ENCODE results near the gene PSMD2. TPM values are rescaled to one million over a fixed set of nuclear protein-coding genes. Genes with fewer than 3 reads are reported as not detected.

The PSMD2 gene
- total RNA-seq, 4 donors from 2014 or later, result 63.6 to 234 (median 195) TPM

DNA sequence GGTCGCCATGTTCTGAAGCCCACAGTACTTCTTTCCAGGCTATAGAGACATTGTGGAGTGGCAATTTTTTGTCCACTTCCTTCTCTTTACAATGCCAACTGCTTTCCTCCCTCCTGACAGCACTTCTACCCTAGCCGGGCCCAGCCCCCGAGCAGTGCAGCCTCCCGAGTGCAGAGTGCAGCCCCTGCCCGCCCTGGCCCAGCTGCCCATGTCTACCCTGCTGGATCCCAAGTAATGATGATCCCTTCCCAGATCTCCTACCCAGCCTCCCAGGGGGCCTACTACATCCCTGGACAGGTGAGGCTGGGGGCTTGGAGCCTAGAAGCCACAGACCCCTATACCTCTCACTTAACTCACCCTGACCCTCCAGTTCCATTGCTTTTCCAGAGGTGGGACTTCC is 18.2 kb downstream of the PSMD2 start:
- Histone ChIP-seq H3K9me3 (no peaks in the 10 kb centered on the region), H3K4me1 (peaks cover 32 to 59% (median 49%) of the 10 kb centered on the region in 4 donors), H3K27me3 (no peaks in the 10 kb centered on the region), H3K27ac (peak overlapping the region; percentile 94 to 98 (median 96)), H3K4me3 (peak overlapping the region in 1 of 4 donors; percentile 70), H3K36me3 (peaks cover 1 to 24% (median 12%) of the 10 kb centered on the region in 4 donors)
- intact Hi-C loops (cut with DNase I; ENCODE audit: low total_unique reads) (no loop called here), in situ Hi-C loops (cut with MboI; ENCODE audit: low pct_ligation_motif_present in 1 of 4, low pct_unique_long_range_greater_than_20kb in 1 of 4, low sequenced_read_pairs in 3 of 4) (no loop called here)
- no peak for DNase-seq
- TF ChIP-seq POLR2AphosphoS5 (IDR thresholded peaks at IDR 0.05) (no peak), POLR2A (IDR thresholded peaks at IDR 0.05) (no peak), EP300 (IDR thresholded peaks at IDR 0.05; ENCODE audit: low read depth) (no peak)
- TF ChIP-seq, protein P1, sequence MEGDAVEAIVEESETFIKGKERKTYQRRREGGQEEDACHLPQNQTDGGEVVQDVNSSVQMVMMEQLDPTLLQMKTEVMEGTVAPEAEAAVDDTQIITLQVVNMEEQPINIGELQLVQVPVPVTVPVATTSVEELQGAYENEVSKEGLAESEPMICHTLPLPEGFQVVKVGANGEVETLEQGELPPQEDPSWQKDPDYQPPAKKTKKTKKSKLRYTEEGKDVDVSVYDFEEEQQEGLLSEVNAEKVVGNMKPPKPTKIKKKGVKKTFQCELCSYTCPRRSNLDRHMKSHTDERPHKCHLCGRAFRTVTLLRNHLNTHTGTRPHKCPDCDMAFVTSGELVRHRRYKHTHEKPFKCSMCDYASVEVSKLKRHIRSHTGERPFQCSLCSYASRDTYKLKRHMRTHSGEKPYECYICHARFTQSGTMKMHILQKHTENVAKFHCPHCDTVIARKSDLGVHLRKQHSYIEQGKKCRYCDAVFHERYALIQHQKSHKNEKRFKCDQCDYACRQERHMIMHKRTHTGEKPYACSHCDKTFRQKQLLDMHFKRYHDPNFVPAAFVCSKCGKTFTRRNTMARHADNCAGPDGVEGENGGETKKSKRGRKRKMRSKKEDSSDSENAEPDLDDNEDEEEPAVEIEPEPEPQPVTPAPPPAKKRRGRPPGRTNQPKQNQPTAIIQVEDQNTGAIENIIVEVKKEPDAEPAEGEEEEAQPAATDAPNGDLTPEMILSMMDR (IDR thresholded peaks at IDR 0.05), result no peak
- 69% methylated on average over 5 of the region's 5 CpGs; no CpG with 5 or more reads in 1 of the 2 donors for WGBS, 2 donors (ENCODE audit: low coverage in 1 of 2)

DNA sequence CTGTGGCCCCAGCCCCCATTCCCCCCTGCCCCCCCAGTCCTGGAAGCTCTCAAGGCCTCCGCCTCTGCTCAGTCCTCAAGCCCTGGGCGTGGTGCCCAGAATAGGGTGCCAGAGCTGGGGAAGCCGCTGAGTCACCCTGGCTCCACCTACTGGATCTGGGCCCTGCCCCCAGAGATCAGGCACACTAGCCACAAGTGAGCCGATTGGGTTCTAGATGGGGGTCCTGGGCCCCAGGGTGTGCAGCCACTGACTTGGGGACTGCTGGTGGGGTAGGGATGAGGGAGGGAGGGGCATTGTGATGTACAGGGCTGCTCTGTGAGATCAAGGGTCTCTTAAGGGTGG is 21.0 kb downstream of the PSMD2 start:
- Histone ChIP-seq H3K27ac (peak overlapping the region; percentile 90 to 98 (median 94)), H3K27me3 (no peaks in the 10 kb centered on the region), H3K4me3 (no peak overlapping the region), H3K36me3 (peaks cover 1 to 53% (median 29%) of the 10 kb centered on the region in 4 donors), H3K4me1 (peaks cover 32 to 53% (median 47%) of the 10 kb centered on the region in 4 donors), H3K9me3 (no peaks in the 10 kb centered on the region)
- DNase-seq, result peak; percentile 94
- WGBS, 2 donors (ENCODE audit: low coverage in 1 of 2), result 0% methylated on average over 1 of the region's 4 CpGs; no CpG with 5 or more reads in 1 of the 2 donors
- intact Hi-C loops (cut with DNase I; ENCODE audit: low total_unique reads), result no loop called here
- TF ChIP-seq POLR2AphosphoS5 (IDR thresholded peaks at IDR 0.05), result peak in 2 of 3 donors; percentile 49 to 62
- TF ChIP-seq, protein P1 (IDR thresholded peaks at IDR 0.05), result no peak
- in situ Hi-C loops (cut with MboI; ENCODE audit: low pct_ligation_motif_present in 1 of 4, low pct_unique_long_range_greater_than_20kb in 1 of 4, low sequenced_read_pairs in 3 of 4), result no loop called here

DNA sequence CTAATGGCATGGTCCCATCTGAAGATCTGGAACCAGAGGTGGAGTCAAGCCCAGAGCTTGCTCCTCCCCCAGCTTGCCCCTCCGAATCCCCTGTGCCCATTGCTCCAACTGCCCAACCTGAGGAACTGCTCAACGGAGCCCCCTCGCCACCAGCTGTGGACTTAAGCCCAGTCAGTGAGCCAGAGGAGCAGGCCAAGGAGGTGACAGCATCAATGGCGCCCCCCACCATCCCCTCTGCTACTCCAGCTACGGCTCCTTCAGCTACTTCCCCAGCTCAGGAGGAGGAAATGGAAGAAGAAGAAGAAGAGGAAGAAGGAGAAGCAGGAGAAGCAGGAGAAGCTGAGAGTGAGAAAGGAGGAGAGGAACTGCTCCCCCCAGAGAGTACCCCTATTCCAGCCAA is 22.6 kb downstream of the PSMD2 start:
- H3K27ac ChIP-seq, result peak overlapping the region in 1 of 4 donors; percentile 95
- H3K4me3 ChIP-seq, result no peak overlapping the region
- intact Hi-C loops (cut with DNase I; ENCODE audit: low total_unique reads), result no loop called here
- peaks cover 1 to 69% (median 37%) of the 10 kb centered on the region in 4 donors for H3K36me3 ChIP-seq
- H3K27me3 ChIP-seq, result no peaks in the 10 kb centered on the region
- WGBS, 2 donors (ENCODE audit: low coverage in 1 of 2), result 60 to 90% methylated on average over 1 to 5 of the region's 5 CpGs
- H3K9me3 ChIP-seq, result no peaks in the 10 kb centered on the region
- peaks cover 22 to 41% (median 38%) of the 10 kb centered on the region in 4 donors for H3K4me1 ChIP-seq
- in situ Hi-C loops (cut with MboI; ENCODE audit: low pct_ligation_motif_present in 1 of 4, low pct_unique_long_range_greater_than_20kb in 1 of 4, low sequenced_read_pairs in 3 of 4), result no loop called here
- no peak for TF ChIP-seq EP300 (IDR thresholded peaks at IDR 0.05; ENCODE audit: low read depth)
- DNase-seq, result no peak

DNA sequence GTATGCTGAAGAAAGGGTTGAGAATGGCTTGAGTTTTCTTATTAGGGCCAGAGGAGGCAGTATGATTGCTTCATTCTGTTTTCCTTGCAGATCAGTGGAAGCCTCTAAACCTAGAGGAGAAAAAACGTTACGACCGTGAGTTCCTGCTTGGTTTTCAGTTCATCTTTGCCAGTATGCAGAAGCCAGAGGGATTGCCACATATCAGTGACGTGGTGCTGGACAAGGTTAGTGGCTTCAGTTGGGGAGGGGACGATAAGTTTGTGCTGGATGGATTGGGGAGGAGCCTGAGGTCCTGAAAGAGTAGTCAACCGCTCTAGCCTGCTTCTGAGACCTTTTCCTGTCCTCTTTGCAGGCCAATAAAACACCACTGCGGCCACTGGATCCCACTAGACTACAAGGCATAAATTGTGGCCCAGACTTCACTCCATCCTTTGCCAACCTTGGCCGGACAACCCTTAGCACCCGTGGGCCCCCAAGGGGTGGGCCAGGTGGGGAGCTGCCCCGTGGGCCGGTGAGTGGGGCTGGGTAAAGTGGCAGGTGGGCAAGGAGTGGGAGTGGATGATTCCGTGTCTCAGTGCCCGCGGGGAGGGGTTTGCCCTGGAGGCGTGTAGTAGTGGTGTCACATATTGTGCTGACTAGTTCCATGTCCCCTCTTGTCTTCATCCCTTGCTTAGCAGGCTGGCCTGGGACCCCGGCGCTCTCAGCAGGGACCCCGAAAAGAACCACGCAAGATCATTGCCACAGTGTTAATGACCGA is 23.9 kb downstream of the PSMD2 start:
- H3K36me3 ChIP-seq, result peaks cover 1 to 74% (median 43%) of the 10 kb centered on the region in 4 donors
- intact Hi-C loops (cut with DNase I; ENCODE audit: low total_unique reads) (no loop called here), in situ Hi-C loops (cut with MboI; ENCODE audit: low pct_ligation_motif_present in 1 of 4, low pct_unique_long_range_greater_than_20kb in 1 of 4, low sequenced_read_pairs in 3 of 4) (no loop called here)
- H3K27me3 ChIP-seq, result no peaks in the 10 kb centered on the region
- peaks cover 11 to 29% (median 26%) of the 10 kb centered on the region in 4 donors for H3K4me1 ChIP-seq
- peak overlapping the region in 2 of 4 donors; percentile 11 to 13 for H3K27ac ChIP-seq
- WGBS, 2 donors (ENCODE audit: low coverage in 1 of 2), result 89 to 90% methylated on average over 7 to 20 of the region's 20 CpGs
- H3K9me3 ChIP-seq, result no peaks in the 10 kb centered on the region
- DNase-seq, result no peak
- no peak overlapping the region for H3K4me3 ChIP-seq
- no peak for TF ChIP-seq POLR2AphosphoS5 (IDR thresholded peaks at IDR 0.05)
- TF ChIP-seq POLR2A (IDR thresholded peaks at IDR 0.05), result no peak
- TF ChIP-seq, protein P1 (IDR thresholded peaks at IDR 0.05), result no peak

All from transverse colon (tissue), 4 donors.